ENCODE data around the gene LIN37.

Gene LIN37

DNA sequence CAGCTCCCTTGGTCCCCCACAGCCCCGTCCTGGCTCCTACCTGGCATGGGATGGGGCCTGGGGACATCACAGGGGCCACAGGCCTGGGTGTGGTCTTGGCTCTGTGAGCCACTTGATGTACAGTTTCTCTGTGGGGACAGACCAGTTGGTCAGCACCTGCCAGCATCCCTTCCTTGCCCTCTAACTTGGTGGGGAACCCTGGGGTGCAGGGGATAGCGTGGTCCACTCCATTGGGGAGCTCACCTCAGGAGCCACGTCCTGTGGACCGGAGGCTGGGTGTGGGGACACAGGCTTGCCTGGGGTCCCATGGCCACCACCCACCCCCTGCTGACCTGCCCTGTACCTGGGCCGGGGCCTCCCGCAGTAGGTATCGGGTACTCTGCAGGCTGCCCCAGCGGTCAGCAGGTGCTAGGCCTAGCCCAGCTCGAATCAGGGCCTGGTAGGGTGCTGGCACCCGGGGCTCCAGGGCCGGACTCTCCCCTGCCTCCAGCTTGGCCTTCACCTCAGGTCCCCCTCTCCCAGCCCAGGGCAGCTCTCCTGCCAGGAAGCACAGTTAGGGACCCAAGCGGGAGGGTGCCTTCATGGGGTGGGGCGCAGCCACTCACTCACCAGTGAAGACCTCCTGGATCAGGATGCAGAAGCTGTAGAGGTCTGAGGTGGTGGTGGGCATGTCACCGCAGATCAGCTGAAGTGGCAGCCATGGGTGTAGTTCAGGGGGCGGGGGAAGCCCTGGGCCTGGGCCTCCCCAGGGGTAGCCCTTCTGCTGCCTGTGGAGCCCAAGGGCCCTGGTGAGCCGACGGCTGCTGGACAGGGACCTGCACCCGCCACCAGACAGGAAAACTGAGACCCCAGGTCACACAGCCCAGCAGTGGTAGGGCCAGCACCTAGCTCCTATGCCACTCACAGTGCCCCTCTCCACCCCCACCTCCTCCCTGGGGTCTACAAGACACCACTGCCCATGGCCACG, 41.9 kb downstream of the LIN37 start:
- no peak overlapping the region for H3K4me2 ChIP-seq
- TF ChIP-seq CTCF (conservative IDR thresholded peaks at IDR 0.05; ENCODE audit: low read depth, low read length): no peak

DNA sequence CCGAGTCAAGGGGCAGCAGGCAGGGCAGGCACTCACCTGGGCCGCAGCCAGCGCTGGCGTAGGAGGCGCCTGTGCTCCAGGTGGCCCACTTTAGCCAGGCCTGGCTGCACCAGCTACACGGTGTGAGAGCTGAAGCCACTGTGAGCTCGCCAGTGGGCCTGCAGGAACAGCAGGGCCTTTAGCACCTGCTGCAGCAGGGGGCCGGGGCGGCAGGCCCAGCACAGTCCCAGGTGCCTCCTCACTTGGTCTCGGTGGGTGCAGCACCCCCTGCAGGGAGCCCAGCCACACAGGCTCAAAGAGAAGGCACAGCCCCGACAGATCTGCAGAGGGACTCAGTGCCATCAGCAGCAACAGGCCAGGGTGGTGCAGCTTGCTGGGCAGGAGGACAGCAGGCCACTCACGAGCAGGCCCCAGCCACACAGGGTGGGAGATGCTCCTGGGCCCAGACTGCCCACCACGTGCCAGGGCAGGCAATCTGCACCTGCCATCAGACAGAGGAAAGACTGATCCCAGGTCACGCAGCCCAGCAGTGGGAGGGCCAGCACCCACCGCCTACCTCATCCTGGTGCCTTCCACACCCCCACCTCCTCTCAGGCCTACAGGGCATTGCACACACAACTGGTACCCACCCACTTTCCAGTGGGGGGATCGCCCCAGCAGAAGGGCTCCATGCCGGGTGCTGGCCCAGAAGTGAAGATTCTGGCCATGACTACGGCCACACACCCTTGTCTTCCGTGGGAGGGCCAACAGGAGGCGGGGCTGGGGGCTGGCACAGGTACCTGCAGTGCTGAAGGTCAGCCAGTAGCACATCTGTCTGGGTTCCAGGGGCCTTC, 42.8 kb downstream of the LIN37 start:
- no peaks in the 10 kb centered on the region for H3K79me2 ChIP-seq (ENCODE audit: insufficient read depth, low read depth)
- no peak overlapping the region for H3K27ac ChIP-seq
- H3K27me3 ChIP-seq (ENCODE audit: insufficient read depth, low read depth): peaks cover 4% of the 10 kb centered on the region; the same call in 1 of the 2 replicates
- TF ChIP-seq CTCF (conservative IDR thresholded peaks at IDR 0.05; ENCODE audit: low read depth, low read length): no peak
- H3K36me3 ChIP-seq (ENCODE audit: insufficient read depth): no peaks in the 10 kb centered on the region
- H4K20me1 ChIP-seq (ENCODE audit: insufficient read depth): no peaks in the 10 kb centered on the region
- H3K4me3 ChIP-seq (IDR thresholded peaks at IDR 0.05; ENCODE audit: insufficient read depth, low read depth, low read length): no peak overlapping the region
- H3K4me1 ChIP-seq (ENCODE audit: low read depth, poor library complexity, severe bottlenecking): no peaks in the 10 kb centered on the region
- H3K9ac ChIP-seq: no peak overlapping the region
- H2AFZ ChIP-seq (ENCODE audit: low read depth): no peak overlapping the region
- H3K4me2 ChIP-seq: no peak overlapping the region

More for the DNA sequence above, 41.9 kb downstream of the LIN37 start:
- no peak overlapping the region for H2AFZ ChIP-seq (ENCODE audit: low read depth)
- H3K4me1 ChIP-seq (ENCODE audit: low read depth, poor library complexity, severe bottlenecking): no peaks in the 10 kb centered on the region
- no peaks in the 10 kb centered on the region for H3K79me2 ChIP-seq (ENCODE audit: insufficient read depth, low read depth)
- H3K36me3 ChIP-seq (ENCODE audit: insufficient read depth): no peaks in the 10 kb centered on the region
- no peaks in the 10 kb centered on the region for H4K20me1 ChIP-seq (ENCODE audit: insufficient read depth)
- H3K27me3 ChIP-seq (ENCODE audit: insufficient read depth, low read depth): peaks cover 4% of the 10 kb centered on the region; the same call in 1 of the 2 replicates
- no peak overlapping the region for H3K4me3 ChIP-seq (IDR thresholded peaks at IDR 0.05; ENCODE audit: insufficient read depth, low read depth, low read length)
- no peak overlapping the region for H3K9ac ChIP-seq
- H3K27ac ChIP-seq: no peak overlapping the region

DNA sequence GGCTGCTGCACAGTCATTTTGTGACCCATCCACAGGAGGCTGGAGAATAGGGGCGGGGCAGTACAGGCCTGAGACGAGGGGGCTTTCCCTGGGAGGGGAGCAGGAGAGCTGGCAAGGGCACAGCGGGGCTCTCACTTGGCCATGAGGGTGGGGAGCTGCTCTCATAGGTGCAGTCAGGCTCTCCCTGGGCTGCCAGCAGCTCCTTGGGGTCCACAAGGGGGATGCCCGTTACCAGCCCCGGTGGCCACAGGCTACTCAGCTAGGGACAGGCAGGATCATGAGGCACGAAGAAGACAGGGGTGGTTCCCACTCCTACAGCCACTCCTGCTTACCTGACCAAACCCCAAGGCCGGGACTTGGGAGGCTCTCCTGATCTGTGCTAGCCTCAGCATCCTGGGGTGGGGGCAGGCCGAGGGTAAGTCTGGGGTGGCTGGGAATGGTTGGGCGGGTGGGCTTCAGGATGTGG, 43.5 kb downstream of the LIN37 start:
- H3K4me1 ChIP-seq (ENCODE audit: low read depth, poor library complexity, severe bottlenecking): no peaks in the 10 kb centered on the region
- TF ChIP-seq CTCF (conservative IDR thresholded peaks at IDR 0.05; ENCODE audit: low read depth, low read length): no peak
- H3K27me3 ChIP-seq (ENCODE audit: insufficient read depth, low read depth): peaks cover 4% of the 10 kb centered on the region
- H4K20me1 ChIP-seq (ENCODE audit: insufficient read depth): no peaks in the 10 kb centered on the region
- H3K4me2 ChIP-seq: no peak overlapping the region
- no peak overlapping the region for H3K27ac ChIP-seq
- no peak overlapping the region for H2AFZ ChIP-seq (ENCODE audit: low read depth)
- no peaks in the 10 kb centered on the region for H3K79me2 ChIP-seq (ENCODE audit: insufficient read depth, low read depth)
- no peak overlapping the region for H3K9ac ChIP-seq
- H3K4me3 ChIP-seq (IDR thresholded peaks at IDR 0.05; ENCODE audit: insufficient read depth, low read depth, low read length): no peak overlapping the region
- no peaks in the 10 kb centered on the region for H3K36me3 ChIP-seq (ENCODE audit: insufficient read depth)

GRCh38 chr19:35792312-35792711, 43.9 kb downstream of the LIN37 start:
- Histone ChIP-seq H3K79me2 (ENCODE audit: insufficient read depth, low read depth) (no peaks in the 10 kb centered on the region), H4K20me1 (ENCODE audit: insufficient read depth) (no peaks in the 10 kb centered on the region), H3K4me1 (ENCODE audit: low read depth, poor library complexity, severe bottlenecking) (no peaks in the 10 kb centered on the region)

More at GRCh38 chr19:35792312-35792711, 43.9 kb downstream of the LIN37 start:
- no peak for TF ChIP-seq CTCF (conservative IDR thresholded peaks at IDR 0.05; ENCODE audit: low read depth, low read length)
- Histone ChIP-seq H2AFZ (ENCODE audit: low read depth) (no peak overlapping the region), H3K27ac (no peak overlapping the region), H3K9ac (no peak overlapping the region), H3K4me2 (no peak overlapping the region), H3K36me3 (ENCODE audit: insufficient read depth) (no peaks in the 10 kb centered on the region), H3K4me3 (IDR thresholded peaks at IDR 0.05; ENCODE audit: insufficient read depth, low read depth, low read length) (no peak overlapping the region), H3K27me3 (ENCODE audit: insufficient read depth, low read depth) (peaks cover 4% of the 10 kb centered on the region)

All from KMS-11 (cell line).